GM12873 (cell line): Measurements from ENCODE around the gene WDR35.

ENCODE experiments used
- TF ChIP-seq, protein P1 (sequence below): IDR thresholded peaks from 2 replicates; pipeline ENCODE4 v1.5.1; 2012; ENCODE audit warnings: low read depth, mild to moderate bottlenecking, moderate library complexity, low read length, control low read depth; ENCODE audit not compliant: insufficient read depth; ENCODE audit errors: missing control alignments

Gene WDR35

DNA sequence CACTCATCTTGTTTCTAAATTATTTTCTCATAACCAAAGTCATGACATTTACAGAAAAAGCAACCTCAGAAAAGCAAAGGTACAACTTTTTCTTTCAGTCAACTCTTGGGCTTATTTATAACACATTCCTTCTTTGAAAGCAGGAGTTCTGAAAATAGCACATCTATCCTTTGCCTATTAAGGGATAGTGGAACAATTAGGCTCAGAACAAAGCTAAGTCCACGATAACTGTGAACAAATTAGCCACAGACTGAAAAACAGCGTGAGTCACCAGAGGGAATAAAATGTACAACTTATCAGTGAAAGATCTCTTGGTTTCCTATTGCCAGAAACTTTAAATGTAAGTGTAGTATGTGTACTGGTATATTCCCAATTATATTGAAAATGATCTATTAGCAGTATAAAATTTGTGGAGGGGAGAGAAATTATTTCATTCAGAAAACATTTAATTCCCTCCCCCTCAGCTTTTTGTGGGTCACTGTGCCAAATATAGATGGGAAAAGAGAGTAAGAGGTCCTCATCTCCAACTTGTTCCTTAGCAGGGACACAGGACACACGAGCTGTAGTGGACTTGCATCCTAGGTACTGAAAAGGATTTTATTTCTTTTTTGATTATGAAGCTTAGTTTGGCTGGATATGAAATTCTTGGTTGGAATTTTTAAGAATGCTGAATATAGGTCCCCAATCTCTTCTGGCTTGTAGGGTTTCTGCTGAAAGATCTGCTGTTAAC lies 38.0 kb upstream of the WDR35 start:
- TF ChIP-seq, protein P1, sequence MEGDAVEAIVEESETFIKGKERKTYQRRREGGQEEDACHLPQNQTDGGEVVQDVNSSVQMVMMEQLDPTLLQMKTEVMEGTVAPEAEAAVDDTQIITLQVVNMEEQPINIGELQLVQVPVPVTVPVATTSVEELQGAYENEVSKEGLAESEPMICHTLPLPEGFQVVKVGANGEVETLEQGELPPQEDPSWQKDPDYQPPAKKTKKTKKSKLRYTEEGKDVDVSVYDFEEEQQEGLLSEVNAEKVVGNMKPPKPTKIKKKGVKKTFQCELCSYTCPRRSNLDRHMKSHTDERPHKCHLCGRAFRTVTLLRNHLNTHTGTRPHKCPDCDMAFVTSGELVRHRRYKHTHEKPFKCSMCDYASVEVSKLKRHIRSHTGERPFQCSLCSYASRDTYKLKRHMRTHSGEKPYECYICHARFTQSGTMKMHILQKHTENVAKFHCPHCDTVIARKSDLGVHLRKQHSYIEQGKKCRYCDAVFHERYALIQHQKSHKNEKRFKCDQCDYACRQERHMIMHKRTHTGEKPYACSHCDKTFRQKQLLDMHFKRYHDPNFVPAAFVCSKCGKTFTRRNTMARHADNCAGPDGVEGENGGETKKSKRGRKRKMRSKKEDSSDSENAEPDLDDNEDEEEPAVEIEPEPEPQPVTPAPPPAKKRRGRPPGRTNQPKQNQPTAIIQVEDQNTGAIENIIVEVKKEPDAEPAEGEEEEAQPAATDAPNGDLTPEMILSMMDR: no peak

DNA sequence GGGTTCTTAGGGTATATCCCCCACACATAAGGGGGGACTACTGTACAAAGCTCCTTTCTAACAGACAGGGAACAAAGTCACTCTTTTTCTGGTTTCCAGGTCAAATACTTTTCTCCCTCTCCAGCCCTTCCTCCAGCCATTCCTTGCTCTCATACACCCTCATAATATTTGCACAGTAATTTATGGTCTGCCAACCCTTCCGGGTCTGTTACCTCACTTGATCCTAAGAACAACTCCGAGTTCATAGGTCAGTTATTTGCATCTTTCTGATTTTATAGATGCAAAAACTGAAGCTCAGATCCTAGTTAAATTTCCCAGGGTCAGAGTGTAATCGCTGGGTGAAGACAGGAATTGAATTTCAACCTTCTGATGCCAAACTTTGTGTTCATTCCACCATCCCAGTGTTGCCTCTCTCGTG lies 37.4 kb upstream of the WDR35 start:
- TF ChIP-seq, protein P1: no peak

DNA sequence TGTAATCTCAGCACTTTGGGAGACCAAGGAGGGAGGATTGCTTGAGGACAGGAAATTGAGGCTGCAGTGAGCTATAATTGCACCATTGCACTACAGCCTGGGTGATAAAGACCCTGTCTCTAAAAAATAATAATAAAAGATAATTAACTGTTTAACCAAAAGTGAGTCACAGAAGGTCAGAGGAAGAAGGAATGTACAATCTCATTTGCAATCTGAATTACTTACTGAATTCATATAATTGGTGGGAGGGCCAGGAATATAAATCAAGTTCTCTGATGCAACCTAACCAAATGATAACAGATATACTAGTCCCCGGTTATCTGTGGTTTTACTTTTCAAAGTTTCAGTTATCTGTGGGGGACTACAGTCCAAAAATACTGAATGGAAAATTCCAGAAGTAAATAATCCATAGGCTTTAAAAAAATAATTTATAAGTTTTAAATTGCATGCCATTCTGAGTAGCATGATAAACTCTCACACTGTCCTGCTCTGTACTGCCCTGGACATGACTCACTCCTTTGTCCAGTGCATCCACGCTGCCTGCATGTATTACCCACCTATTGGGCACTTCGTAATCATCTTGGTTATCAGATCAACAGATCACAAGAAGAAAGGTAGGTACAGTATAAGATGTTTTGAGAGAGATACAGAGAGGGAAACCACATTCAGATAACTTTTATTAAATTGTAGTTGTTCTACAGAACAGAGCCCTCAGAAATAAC lies 35.3 kb upstream of the WDR35 start:
- TF ChIP-seq, protein P1: no peak

DNA sequence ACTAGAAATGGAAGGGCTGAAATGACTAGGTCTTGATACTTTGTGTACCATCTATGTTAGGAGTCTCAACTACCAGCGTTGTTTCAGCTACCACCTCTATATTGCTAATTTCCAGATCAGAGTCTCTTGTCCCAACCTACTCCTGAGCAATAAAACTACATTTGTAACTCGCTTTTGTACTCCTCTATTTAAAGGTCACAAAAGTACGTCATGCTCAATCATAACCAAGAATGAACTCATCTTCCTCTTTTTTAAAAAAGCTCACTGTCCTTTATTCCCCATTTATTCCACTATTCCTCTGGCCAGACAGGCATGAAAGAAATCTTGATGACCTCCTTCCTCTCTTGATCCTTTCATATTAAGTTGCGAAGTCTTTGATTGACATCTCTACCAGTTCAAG lies 33.8 kb upstream of the WDR35 start:
- TF ChIP-seq, protein P1: no peak

DNA sequence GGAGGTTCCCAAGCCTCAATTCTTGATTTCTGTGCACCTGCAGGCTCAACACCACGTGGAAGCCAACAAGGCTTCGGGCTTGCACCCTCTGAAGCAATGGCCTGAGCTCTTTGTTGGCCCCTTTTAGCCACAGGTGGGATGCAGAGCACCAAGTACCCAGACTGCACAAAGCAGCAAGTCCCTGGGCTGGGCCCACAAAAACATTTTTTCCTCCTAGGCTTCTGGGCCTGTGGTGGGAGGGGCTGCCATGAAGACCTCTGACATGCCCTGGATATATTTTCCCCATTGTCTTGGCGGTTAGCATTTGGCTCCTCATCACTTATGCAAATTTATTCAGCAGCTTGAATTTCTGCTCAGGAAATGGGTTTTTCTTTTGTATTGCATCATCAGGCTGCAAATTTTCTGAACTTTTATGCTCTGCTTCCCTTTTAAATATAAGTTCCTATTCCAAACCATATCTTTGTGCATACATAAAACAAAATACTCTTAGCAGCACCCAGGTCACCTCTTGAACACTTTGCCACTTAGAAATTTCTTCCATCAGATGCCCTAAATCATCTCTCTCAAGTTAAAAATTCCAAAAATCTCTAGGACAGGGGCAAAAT lies 31.6 kb upstream of the WDR35 start:
- TF ChIP-seq, protein P1: no peak

DNA sequence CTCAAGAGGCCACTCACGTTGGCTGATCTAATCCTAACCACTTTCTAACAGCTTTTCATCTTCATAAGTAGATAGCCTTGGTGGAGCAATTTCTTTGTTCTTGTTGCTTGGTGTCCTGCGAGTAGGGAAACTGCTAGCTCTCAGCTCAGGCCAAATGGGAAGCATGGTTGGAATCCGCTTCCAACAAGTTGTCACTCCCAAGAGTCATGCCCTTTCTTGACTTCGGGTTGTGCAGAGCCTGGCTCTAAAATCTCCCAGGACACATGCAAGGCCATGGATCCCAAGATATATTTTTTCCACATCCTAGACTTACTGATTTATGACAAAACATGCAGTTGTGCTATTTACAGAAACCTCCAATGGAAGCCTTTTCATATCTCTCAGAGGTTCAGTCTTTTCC lies 29.8 kb upstream of the WDR35 start:
- TF ChIP-seq, protein P1: no peak

DNA sequence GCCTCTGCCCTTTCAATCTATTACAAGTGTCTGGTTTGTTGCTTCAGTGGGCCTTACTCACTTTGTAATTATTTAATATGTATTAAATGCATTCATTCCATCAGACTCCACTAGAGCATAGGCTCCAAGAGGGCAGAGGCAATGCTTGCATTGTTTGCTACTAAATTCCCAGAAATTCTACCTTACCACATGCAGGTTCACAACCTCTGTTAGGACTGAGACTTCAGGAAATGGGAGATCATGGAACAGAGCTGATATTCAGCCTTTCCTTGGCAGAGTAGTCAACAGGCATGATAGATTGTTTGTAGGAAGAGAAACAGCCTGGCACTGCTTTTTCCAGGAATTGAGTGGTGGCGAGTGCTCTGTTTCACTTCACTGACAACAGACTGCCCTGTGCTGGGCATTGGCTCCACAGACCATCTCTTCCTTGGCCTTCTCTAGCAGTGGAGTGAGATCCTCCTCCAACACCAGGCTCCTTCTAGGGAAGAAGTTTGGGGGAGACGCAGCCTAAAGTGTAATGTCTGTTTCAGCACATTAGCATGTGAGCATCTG lies 28.8 kb upstream of the WDR35 start:
- TF ChIP-seq, protein P1: no peak
